AG09319 (cell line): ENCODE results near the gene RHOT2.
"Not testable (repeated sequence)": the region's sequence is repeated elsewhere in the genome, so short reads cannot be mapped to it uniquely, and the experiment has no call there.

Experiments used
- DNase-seq: peaks from one replicate; pipeline ENCODE4 v3.0.0-alpha.2; 2010; ENCODE audit warnings: low read depth; ENCODE audit errors: extremely low read depth
- CTCF ChIP-seq: IDR thresholded peaks from 2 replicates; pipeline ENCODE4 v1.5.1; 2011; ENCODE audit warnings: low read depth, mild to moderate bottlenecking, inconsistent platforms, low read length, moderate library complexity

Gene RHOT2

GRCh38 chr16:686459-687260 is 18.7 kb downstream of the RHOT2 start:
- TF ChIP-seq CTCF = no peak
- no peak for DNase-seq

- no peak for DNase-seq
- no peak for TF ChIP-seq CTCF
Measured at GRCh38 chr16:687499-687898, 19.6 kb downstream of the RHOT2 start.

- DNase-seq = no peak
- TF ChIP-seq CTCF = no peak
Measured at GRCh38 chr16:689175-689897, 21.4 kb downstream of the RHOT2 start.

- not testable (repeated sequence) for DNase-seq
Measured at GRCh38 chr16:691242-691641, 23.3 kb downstream of the RHOT2 start.

- DNase-seq = no peak
- no peak for TF ChIP-seq CTCF
Measured at GRCh38 chr16:692356-693108, 24.6 kb downstream of the RHOT2 start.

- TF ChIP-seq CTCF = no peak
- DNase-seq = no peak
Measured at GRCh38 chr16:693364-693763, 25.4 kb downstream of the RHOT2 start.

GRCh38 chr16:693766-694165 is 25.8 kb downstream of the RHOT2 start:
- TF ChIP-seq CTCF = no peak
- DNase-seq = no peak
